Testis (tissue), 2 donors: Measurements from ENCODE around the gene ADAMTSL1.

ENCODE experiments used
- POLR2A ChIP-seq: fragments of 450-650 bp; IDR thresholded peaks from one replicate; pipeline ENCODE4 v1.6.1; 2017; ENCODE audit warnings: antibody characterized with exemption, mild to moderate bottlenecking, moderate library complexity
- TF ChIP-seq, protein P1 (sequence below), 3 experiments: fragments of 450-650 bp in 2 of 3; fragments of 200-600 bp in 1 of 3; sonication (generic) in 1 of 3; IDR thresholded peaks; one replicate each; pipeline ENCODE4 v1.5.1; 2016 to 2019; ENCODE audit warnings: antibody characterized with exemption in 3 of 3, mild to moderate bottlenecking in 2 of 3, moderate library complexity in 1 of 3

DNA sequence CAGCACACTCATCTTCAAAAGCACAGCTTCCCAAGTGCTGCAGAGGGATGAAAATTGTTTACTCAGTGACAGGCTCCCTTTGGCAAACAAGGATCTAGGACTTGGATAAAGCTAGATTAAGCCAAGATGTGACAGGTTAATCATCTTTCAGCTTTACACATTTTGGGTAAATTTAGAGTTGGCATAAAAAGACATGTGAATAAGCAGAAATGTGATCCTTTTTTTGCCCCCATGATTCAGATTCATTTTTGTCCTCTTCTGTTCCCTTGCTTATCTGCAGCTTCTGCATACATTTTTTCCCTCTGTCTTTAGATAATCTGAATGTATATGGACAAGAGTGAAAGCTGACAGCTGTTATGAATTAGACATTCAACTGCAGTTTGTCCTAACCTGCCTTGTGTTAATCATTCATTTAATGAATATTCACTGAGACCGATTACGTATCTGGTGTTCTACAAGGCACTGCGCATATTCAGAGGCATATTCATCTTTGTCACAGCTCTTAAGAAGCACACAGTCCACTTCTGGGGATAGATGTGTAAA, 19.6 kb downstream of the ADAMTSL1 start:
- TF ChIP-seq, protein P1, sequence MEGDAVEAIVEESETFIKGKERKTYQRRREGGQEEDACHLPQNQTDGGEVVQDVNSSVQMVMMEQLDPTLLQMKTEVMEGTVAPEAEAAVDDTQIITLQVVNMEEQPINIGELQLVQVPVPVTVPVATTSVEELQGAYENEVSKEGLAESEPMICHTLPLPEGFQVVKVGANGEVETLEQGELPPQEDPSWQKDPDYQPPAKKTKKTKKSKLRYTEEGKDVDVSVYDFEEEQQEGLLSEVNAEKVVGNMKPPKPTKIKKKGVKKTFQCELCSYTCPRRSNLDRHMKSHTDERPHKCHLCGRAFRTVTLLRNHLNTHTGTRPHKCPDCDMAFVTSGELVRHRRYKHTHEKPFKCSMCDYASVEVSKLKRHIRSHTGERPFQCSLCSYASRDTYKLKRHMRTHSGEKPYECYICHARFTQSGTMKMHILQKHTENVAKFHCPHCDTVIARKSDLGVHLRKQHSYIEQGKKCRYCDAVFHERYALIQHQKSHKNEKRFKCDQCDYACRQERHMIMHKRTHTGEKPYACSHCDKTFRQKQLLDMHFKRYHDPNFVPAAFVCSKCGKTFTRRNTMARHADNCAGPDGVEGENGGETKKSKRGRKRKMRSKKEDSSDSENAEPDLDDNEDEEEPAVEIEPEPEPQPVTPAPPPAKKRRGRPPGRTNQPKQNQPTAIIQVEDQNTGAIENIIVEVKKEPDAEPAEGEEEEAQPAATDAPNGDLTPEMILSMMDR (IDR thresholded peaks at IDR 0.05), result no peak
- no peak for TF ChIP-seq POLR2A
